Spleen (tissue), 11 donors: ENCODE measurements around the gene MID1. TPM values are rescaled to one million over a fixed set of nuclear protein-coding genes. Genes with fewer than 3 reads are reported as not detected.

Experiments used
- DNase-seq: peaks from one replicate; pipeline ENCODE4 v3.0.0-alpha.2; 2020
- H3K27ac ChIP-seq, 8 donors: fragments of 200-600 bp; sonication (generic) in 7 of 8; 1 replicate in 4 of 8; 2 replicates in 4 of 8; pipeline versions ENCODE4 v1.5.0 to v1.8.0; 2016 to 2021; ENCODE audit warnings: inconsistent platforms in 4 of 8, mild to moderate bottlenecking in 4 of 8, moderate library complexity in 1 of 8
- H3K27me3 ChIP-seq, 7 donors: fragments of 200-600 bp; sonication (generic) in 6 of 7; replicated peaks in 1 of 7; 1 replicate in 4 of 7; 2 replicates in 3 of 7; pipeline versions ENCODE4 v1.5.0 to v1.8.0; 2016 to 2021; ENCODE audit warnings: inconsistent platforms in 3 of 7, mild to moderate bottlenecking in 1 of 7
- H3K36me3 ChIP-seq, 6 donors: fragments of 200-600 bp; sonication (generic) in 5 of 6; 1 replicate in 4 of 6; 2 replicates in 2 of 6; pipeline versions ENCODE4 v1.5.0 to v1.8.0; 2016 to 2021; ENCODE audit warnings: inconsistent platforms in 2 of 6
- H3K4me1 ChIP-seq, 6 donors: fragments of 200-600 bp; sonication (generic) in 5 of 6; 1 replicate in 3 of 6; 2 replicates in 3 of 6; pipeline versions ENCODE4 v1.5.0 to v1.8.0; 2016 to 2021; ENCODE audit warnings: inconsistent platforms in 3 of 6
- H3K4me3 ChIP-seq, 8 donors: fragments of 200-600 bp; sonication (generic) in 7 of 8; 1 replicate in 4 of 8; 2 replicates in 4 of 8; pipeline versions ENCODE4 v1.5.0 to v1.8.0; 2016 to 2021; ENCODE audit warnings: inconsistent platforms in 4 of 8, mild to moderate bottlenecking in 4 of 8, moderate library complexity in 2 of 8
- H3K9me3 ChIP-seq, 8 donors: fragments of 200-600 bp; sonication (generic) in 7 of 8; 1 replicate in 4 of 8; 2 replicates in 4 of 8; pipeline versions ENCODE4 v1.5.0 to v1.8.0; 2016 to 2021; ENCODE audit warnings: inconsistent platforms in 4 of 8
- POLR2A ChIP-seq, 3 donors: fragments of 450-650 bp; IDR thresholded peaks; one replicate each; pipeline ENCODE4 v1.5.1; 2017; ENCODE audit warnings: antibody characterized with exemption in 3 of 3, mild to moderate bottlenecking in 1 of 3
- POLR2AphosphoS5 ChIP-seq, 3 donors: sonication (generic); formaldehyde crosslinking; IDR thresholded peaks; one replicate each; pipeline ENCODE4 v1.5.1; 2017; ENCODE audit warnings: antibody characterized with exemption in 3 of 3
- WGBS, 5 donors: extraction: QIAGEN DNeasy Blood & Tissue Kit in 3 of 5; methylation state at CpG; one replicate each; pipeline versions ENCODE4 v1.1.5 to v1.1.7; 2013 to 2018; 5-methylcytosine and 5-hydroxymethylcytosine counted together
- intact Hi-C: fragments of 100-400 bp; cut with DNase I; formaldehyde crosslinking; loops from one replicate; pipeline ENCODE4 v1.15.0; 2023; ENCODE audit warnings: low total_unique reads
- polyA plus RNA-seq, 3 donors: library from polyadenylated mRNA; stranded (reverse); fragments of 200-250 nt; gene quantifications; one replicate each; pipeline ENCODE4 v1.2.1, GENCODE V29; 2013
- total RNA-seq, 7 donors: library from RNA; depleted of rRNA in 3 of 7; stranded (reverse); fragments of >200 nt in 3 of 7; fragmentation: NEBNext Ultra II Directional in 4 of 7; extraction: Animal tissue kit (Norgen Biotek cat#: 25700) in 4 of 7; gene quantifications; one replicate each; pipeline versions ENCODE4 v1.1.0 to v1.2.1, GENCODE V29; 2016 to 2021
- TF ChIP-seq, protein P1 (sequence below), 11 experiments: fragments of 200-600 bp in 7 of 11; fragments of 450-650 bp in 4 of 11; sonication (generic) in 4 of 11; IDR thresholded peaks in 8 of 11; conservative IDR thresholded peaks in 3 of 11; 1 replicate in 7 of 11; 2 replicates in 4 of 11; pipeline versions ENCODE4 v1.4.0 to v1.8.0; 2016 to 2021; ENCODE audit warnings: antibody characterized with exemption in 11 of 11, inconsistent platforms in 4 of 11, mild to moderate bottlenecking in 1 of 11
- donor health status: healthy with polysubstance abuse.
- donor health status: DM: no; HTN: no; CAD: no; lungs with moderate emphysema.
- donor health status: DM: no; HTN: no; CAD: no.
- donor health status: Bipolar disorder and iron deficiency.
- donor health status: healthy.
- donor health status: DM: no; HTN: no; CAD: no.
- donor health status: DM: yes; HTN: yes; CAD: no.

Gene MID1
- total and polyA plus RNA-seq, 10 donors, result 0.24 to 4.4 (median 2.7) TPM

DNA sequence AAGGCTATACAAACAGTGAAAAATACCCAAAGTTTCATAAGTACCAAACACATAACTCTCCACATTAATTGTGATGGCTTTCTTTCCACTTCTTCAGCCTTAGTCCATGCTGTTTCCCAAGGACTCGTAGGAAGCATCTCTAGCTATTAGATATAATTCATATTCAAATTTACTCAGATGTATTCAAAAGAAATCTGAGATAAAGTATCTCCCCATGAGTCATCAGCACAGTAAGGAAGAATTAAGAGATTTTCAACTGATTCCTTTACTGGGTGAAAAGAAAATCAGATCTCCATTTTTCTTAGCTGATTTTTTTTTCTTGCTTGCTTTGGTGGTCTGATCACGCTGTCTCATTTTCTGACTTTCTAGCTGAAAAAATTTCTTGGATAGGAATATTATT lies 71.7 kb downstream of the MID1 start:
- WGBS, 5 donors, result 73 to 88% (median 82%) methylated on average over 2 of the region's 2 CpGs
- H3K36me3 ChIP-seq, result no peaks in the 10 kb centered on the region
- H3K4me1 ChIP-seq, result no peaks in the 10 kb centered on the region
- H3K27me3 ChIP-seq, result no peaks in the 10 kb centered on the region
- H3K27ac ChIP-seq, result no peak overlapping the region
- intact Hi-C loops, result no loop called here
- no peak overlapping the region for H3K4me3 ChIP-seq
- no peak for TF ChIP-seq POLR2A (IDR thresholded peaks at IDR 0.05)
- no peak for DNase-seq
- H3K9me3 ChIP-seq, result no peaks in the 10 kb centered on the region

DNA sequence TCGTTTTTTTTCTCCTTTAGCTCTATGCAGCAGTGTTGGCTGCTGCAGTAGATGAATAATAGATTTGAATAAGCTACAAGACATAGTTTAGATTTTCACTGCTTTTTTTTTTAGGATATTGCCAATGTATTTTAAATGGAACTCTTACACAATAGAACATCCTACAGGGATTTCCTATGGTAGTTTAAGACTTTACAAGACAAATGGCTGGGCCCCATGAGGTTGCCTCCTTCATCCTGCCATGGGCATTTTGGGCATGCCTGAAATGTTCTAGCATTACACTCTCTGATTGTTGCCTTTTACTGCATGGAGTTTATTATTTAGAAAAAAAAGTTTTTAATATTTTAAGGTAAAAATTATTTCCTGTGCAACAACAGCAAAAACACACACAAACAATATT lies 74.5 kb downstream of the MID1 start:
- intact Hi-C loops, result no loop called here
- WGBS, 5 donors, result 27 to 69% (median 59%) methylated on average over 1 of the region's 1 CpG
- no peak for TF ChIP-seq POLR2AphosphoS5 (IDR thresholded peaks at IDR 0.05)
- TF ChIP-seq, protein P1, sequence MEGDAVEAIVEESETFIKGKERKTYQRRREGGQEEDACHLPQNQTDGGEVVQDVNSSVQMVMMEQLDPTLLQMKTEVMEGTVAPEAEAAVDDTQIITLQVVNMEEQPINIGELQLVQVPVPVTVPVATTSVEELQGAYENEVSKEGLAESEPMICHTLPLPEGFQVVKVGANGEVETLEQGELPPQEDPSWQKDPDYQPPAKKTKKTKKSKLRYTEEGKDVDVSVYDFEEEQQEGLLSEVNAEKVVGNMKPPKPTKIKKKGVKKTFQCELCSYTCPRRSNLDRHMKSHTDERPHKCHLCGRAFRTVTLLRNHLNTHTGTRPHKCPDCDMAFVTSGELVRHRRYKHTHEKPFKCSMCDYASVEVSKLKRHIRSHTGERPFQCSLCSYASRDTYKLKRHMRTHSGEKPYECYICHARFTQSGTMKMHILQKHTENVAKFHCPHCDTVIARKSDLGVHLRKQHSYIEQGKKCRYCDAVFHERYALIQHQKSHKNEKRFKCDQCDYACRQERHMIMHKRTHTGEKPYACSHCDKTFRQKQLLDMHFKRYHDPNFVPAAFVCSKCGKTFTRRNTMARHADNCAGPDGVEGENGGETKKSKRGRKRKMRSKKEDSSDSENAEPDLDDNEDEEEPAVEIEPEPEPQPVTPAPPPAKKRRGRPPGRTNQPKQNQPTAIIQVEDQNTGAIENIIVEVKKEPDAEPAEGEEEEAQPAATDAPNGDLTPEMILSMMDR (IDR thresholded peaks at IDR 0.05 in 8 of 11, conservative IDR thresholded peaks at IDR 0.05 in 3 of 11), result no peak

DNA sequence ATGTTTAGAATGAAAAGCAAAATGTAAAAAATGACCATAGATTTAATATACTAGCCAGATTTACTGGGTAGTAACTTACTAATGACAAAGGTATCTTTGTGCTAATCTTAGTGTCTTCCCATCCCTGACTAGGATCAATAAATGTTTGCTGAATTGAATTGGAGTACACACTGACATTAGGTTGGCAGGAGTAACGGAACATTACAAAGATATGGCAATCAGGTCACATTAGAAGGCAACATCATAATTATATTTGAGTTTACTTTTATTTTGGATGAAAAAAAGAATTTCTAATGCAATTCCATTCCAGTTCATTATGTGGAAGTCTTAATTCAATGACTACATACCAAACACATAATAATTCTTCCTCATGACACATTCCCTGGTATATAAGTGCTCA lies 77.8 kb downstream of the MID1 start:
- Histone ChIP-seq H3K4me3 (no peak overlapping the region), H3K27me3 (no peaks in the 10 kb centered on the region), H3K9me3 (no peaks in the 10 kb centered on the region), H3K4me1 (no peaks in the 10 kb centered on the region), H3K27ac (no peak overlapping the region), H3K36me3 (no peaks in the 10 kb centered on the region)
- intact Hi-C loops, result no loop called here
- WGBS, 5 donors, result 74 to 96% (median 86%) methylated on average over 1 of the region's 1 CpG
- DNase-seq, result no peak
- TF ChIP-seq POLR2AphosphoS5 (IDR thresholded peaks at IDR 0.05) (no peak), POLR2A (IDR thresholded peaks at IDR 0.05) (no peak)
- TF ChIP-seq, protein P1 (IDR thresholded peaks at IDR 0.05 in 8 of 11, conservative IDR thresholded peaks at IDR 0.05 in 3 of 11), result no peak

More for the DNA sequence above, 74.5 kb downstream of the MID1 start:
- no peak for DNase-seq
- Histone ChIP-seq H3K4me1 (no peaks in the 10 kb centered on the region), H3K4me3 (no peak overlapping the region), H3K36me3 (no peaks in the 10 kb centered on the region), H3K9me3 (no peaks in the 10 kb centered on the region), H3K27me3 (no peaks in the 10 kb centered on the region), H3K27ac (no peak overlapping the region)

DNA sequence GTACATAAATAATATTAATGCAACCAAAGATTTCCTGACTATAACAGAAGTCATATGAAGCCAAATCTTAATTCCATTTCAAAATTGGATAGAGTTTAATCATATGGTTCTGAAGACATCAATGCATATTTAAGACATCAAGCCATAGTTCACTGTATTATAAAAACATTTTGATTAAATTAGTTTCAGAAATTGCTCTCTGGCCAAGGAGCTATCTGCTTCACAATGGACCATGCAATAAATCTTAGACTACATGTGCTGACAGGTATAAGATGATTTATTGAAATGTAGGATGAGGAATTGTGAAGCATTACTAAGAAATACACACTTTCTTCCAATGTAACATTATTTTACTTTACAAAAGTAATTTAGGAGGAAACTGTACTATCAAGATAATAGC lies 81.6 kb downstream of the MID1 start:
- Histone ChIP-seq H3K9me3 (no peaks in the 10 kb centered on the region), H3K4me3 (no peak overlapping the region), H3K27me3 (no peaks in the 10 kb centered on the region), H3K27ac (no peak overlapping the region), H3K36me3 (no peaks in the 10 kb centered on the region), H3K4me1 (no peaks in the 10 kb centered on the region)
- no peak for DNase-seq
- intact Hi-C loops, result no loop called here
- TF ChIP-seq, protein P1 (IDR thresholded peaks at IDR 0.05 in 8 of 11, conservative IDR thresholded peaks at IDR 0.05 in 3 of 11), result no peak
- no peak for TF ChIP-seq POLR2A (IDR thresholded peaks at IDR 0.05)
- no peak for TF ChIP-seq POLR2AphosphoS5 (IDR thresholded peaks at IDR 0.05)

DNA sequence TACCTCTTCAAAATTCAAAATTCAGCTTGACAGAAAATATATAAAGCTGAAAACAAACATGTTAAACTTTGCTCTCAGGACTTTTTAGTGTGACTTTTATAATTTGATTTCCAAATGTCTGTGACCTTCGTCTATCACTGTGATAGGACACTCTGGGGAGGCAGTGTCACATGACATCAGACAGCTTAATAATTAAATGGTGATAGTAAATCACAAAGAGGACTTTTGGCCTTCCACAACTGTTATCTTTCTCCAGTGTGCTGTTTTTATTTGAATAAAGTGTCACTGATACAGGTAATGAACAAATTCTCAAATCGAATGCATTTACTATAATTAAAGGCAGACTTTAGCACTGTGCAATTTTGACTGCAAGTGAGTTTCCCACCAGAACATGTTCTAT lies 83.1 kb downstream of the MID1 start:
- no peak for DNase-seq
- no peaks in the 10 kb centered on the region for H3K4me1 ChIP-seq
- TF ChIP-seq POLR2A (IDR thresholded peaks at IDR 0.05), result no peak
- TF ChIP-seq, protein P1 (IDR thresholded peaks at IDR 0.05 in 8 of 11, conservative IDR thresholded peaks at IDR 0.05 in 3 of 11), result no peak
- no peak for TF ChIP-seq POLR2AphosphoS5 (IDR thresholded peaks at IDR 0.05)
- H3K36me3 ChIP-seq, result no peaks in the 10 kb centered on the region
- no peaks in the 10 kb centered on the region for H3K9me3 ChIP-seq
- H3K27me3 ChIP-seq, result no peaks in the 10 kb centered on the region
- no peak overlapping the region for H3K27ac ChIP-seq
- intact Hi-C loops, result no loop called here
- H3K4me3 ChIP-seq, result no peak overlapping the region
- WGBS, 5 donors, result 56 to 86% (median 72%) methylated on average over 2 of the region's 2 CpGs
